Measurements from ENCODE around the gene DOP1A. TPM values are rescaled to one million over a fixed set of nuclear protein-coding genes. Genes with fewer than 3 reads are reported as not detected.

The DOP1A gene
- total RNA-seq, 1 experiment from 2014 or later, result 17.0 TPM

DNA sequence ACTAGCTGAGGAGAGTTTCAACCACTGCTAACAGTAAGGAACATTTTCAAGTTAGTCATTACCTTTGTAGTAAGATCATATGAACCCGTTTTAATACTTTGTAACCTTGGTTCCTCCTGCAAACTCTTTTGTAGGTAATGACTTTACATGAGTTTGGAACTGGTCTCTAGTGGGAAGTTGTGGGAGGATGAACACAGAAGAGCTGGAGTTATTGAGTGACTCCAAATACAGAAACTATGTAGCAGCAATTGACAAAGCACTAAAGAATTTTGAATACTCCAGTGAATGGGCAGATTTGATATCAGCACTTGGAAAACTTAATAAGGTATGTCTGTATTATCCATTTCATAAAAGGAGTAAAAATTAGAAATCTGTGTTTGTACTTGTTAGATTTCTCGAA is 29.3 kb downstream of the DOP1A start:
- Histone ChIP-seq H3K79me1 (ENCODE audit: insufficient read depth, low read depth, low read length, poor library complexity, severe bottlenecking) (no peaks in the 10 kb centered on the region), H2BK12ac (ENCODE audit: insufficient read length, low read depth, low read length) (no peak overlapping the region), H3T11ph (ENCODE audit: low read length) (no peak overlapping the region), H3K9ac (ENCODE audit: extremely low read depth, insufficient read length, low read length) (no peak overlapping the region), H2BK15ac (ENCODE audit: low read depth, low read length) (no peak overlapping the region), H4K20me1 (ENCODE audit: control insufficient read depth, insufficient read depth, insufficient read length) (no peaks in the 10 kb centered on the region), H3K27me3 (ENCODE audit: insufficient read depth, low read length) (no peaks in the 10 kb centered on the region), H3K79me2 (ENCODE audit: insufficient read depth, low read length) (no peaks in the 10 kb centered on the region), H3K9me3 (ENCODE audit: control insufficient read depth, low read depth, low read length) (no peaks in the 10 kb centered on the region), H2BK120ac (ENCODE audit: low read depth, low read length, poor library complexity, severe bottlenecking) (no peak overlapping the region), H3K14ac (ENCODE audit: insufficient read depth, low read length) (no peak overlapping the region), H3K4ac (ENCODE audit: low read depth, low read length) (no peak overlapping the region), H2AFZ (ENCODE audit: low read length) (no peak overlapping the region), H3K27ac (ENCODE audit: insufficient read length, low read depth, low read length) (no peak overlapping the region), H4K91ac (ENCODE audit: insufficient read length, low read depth, low read length) (no peak overlapping the region), H2BK5ac (ENCODE audit: insufficient read length, low read length) (no peak overlapping the region), H4K5ac (ENCODE audit: insufficient read length, low read depth, low read length) (no peak overlapping the region), H3K23me2 (ENCODE audit: insufficient read length, low read depth, low read length, poor library complexity, severe bottlenecking) (no peaks in the 10 kb centered on the region), H3K4me1 (ENCODE audit: insufficient read depth, low read length) (no peaks in the 10 kb centered on the region), H3K56ac (ENCODE audit: insufficient read length, low read depth, low read length) (no peak overlapping the region), H3K18ac (ENCODE audit: insufficient read length, low read depth, low read length) (no peak overlapping the region), H3K23ac (ENCODE audit: insufficient read length, low read depth, low read length) (no peak overlapping the region), H4K8ac (replicated peaks; ENCODE audit: insufficient read length, low read depth, low read length) (no peak overlapping the region), H2BK20ac (ENCODE audit: low read depth, low read length, poor library complexity, severe bottlenecking) (no peak overlapping the region), H3K4me2 (ENCODE audit: insufficient read depth, insufficient read length, low read length) (no peak overlapping the region), H2AK5ac (ENCODE audit: insufficient read length, low read length) (no peak overlapping the region)
- no peak overlapping the region for H3K4me3 Mint-ChIP-seq
- no peak for DNase-seq
- H3K27me3 Mint-ChIP-seq (ENCODE audit: low read depth), result no peaks in the 10 kb centered on the region
- peaks cover 0 to 2% of the 10 kb centered on the region in 2 experiments; a peak in 1 of 4 replicates for H3K4me1 Mint-ChIP-seq
- no peaks in the 10 kb centered on the region for H3K9me3 Mint-ChIP-seq
- no CpG with 5 or more reads among the region's 2 CpGs for WGBS (ENCODE audit: extremely low coverage, insufficient read length, low lambda C conversion rate)
- H3K27ac Mint-ChIP-seq, result no peak overlapping the region
- TF ChIP-seq, protein P1, sequence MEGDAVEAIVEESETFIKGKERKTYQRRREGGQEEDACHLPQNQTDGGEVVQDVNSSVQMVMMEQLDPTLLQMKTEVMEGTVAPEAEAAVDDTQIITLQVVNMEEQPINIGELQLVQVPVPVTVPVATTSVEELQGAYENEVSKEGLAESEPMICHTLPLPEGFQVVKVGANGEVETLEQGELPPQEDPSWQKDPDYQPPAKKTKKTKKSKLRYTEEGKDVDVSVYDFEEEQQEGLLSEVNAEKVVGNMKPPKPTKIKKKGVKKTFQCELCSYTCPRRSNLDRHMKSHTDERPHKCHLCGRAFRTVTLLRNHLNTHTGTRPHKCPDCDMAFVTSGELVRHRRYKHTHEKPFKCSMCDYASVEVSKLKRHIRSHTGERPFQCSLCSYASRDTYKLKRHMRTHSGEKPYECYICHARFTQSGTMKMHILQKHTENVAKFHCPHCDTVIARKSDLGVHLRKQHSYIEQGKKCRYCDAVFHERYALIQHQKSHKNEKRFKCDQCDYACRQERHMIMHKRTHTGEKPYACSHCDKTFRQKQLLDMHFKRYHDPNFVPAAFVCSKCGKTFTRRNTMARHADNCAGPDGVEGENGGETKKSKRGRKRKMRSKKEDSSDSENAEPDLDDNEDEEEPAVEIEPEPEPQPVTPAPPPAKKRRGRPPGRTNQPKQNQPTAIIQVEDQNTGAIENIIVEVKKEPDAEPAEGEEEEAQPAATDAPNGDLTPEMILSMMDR (conservative IDR thresholded peaks at IDR 0.05), result no peak
- H3K36me3 Mint-ChIP-seq (ENCODE audit: insufficient read depth in 1 of 3, low read depth in 3 of 3), result peaks cover 2 to 4% (median 2%) of the 10 kb centered on the region in 3 experiments; a peak in 4 of 7 replicates

Measured in H9 (cell line).